ENCODE data around the gene SECISBP2L.

The SECISBP2L gene

GRCh38 chr15:49088996-49089395, 42.8 kb upstream of the SECISBP2L start:
- ATAC-seq (ENCODE audit: insufficient read depth, low read depth) (no peak), DNase-seq (no peak)
- no peaks in the 10 kb centered on the region for H3K4me1 ChIP-seq (ENCODE audit: insufficient read depth, low read length)
- H3K4me2 ChIP-seq (ENCODE audit: insufficient read depth, low read length): no peak overlapping the region
- no peaks in the 10 kb centered on the region for H4K20me1 ChIP-seq (ENCODE audit: insufficient read depth, low read length)
- H3K9me3 ChIP-seq (ENCODE audit: insufficient read depth, low read length, severe bottlenecking): no peaks in the 10 kb centered on the region
- H3K79me2 ChIP-seq (ENCODE audit: insufficient read depth, low read length): no peaks in the 10 kb centered on the region
- H3K27me3 ChIP-seq (ENCODE audit: insufficient read depth, low read length, poor library complexity): no peaks in the 10 kb centered on the region
- H2AFZ ChIP-seq (ENCODE audit: low read depth, low read length): no peak overlapping the region
- no peak for TF ChIP-seq EZH2 (IDR thresholded peaks at IDR 0.05; ENCODE audit: borderline replicate concordance, low read depth, low read length, severe bottlenecking)
- no peak for TF ChIP-seq CTCF (IDR thresholded peaks at IDR 0.05; ENCODE audit: borderline replicate concordance, extremely low read depth, low read length, poor library complexity, severe bottlenecking)
- no peak overlapping the region for H3K9ac ChIP-seq (ENCODE audit: low read depth, low read length)
- H3K36me3 ChIP-seq (ENCODE audit: insufficient read depth, low read length): no peaks in the 10 kb centered on the region
- H3K27ac ChIP-seq (ENCODE audit: low read length): no peak overlapping the region
- no peak overlapping the region for H3K4me3 ChIP-seq (ENCODE audit: low read depth in 1 of 2, low read length in 2 of 2)

GRCh38 chr15:49085696-49086459, 39.6 kb upstream of the SECISBP2L start:
- Histone ChIP-seq H2AFZ (ENCODE audit: low read depth, low read length) (no peak overlapping the region), H3K9ac (ENCODE audit: low read depth, low read length) (no peak overlapping the region), H3K27me3 (ENCODE audit: insufficient read depth, low read length, poor library complexity) (no peaks in the 10 kb centered on the region), H3K36me3 (ENCODE audit: insufficient read depth, low read length) (no peaks in the 10 kb centered on the region), H3K9me3 (ENCODE audit: insufficient read depth, low read length, severe bottlenecking) (no peaks in the 10 kb centered on the region), H3K4me3 (ENCODE audit: low read depth in 1 of 2, low read length in 2 of 2) (no peak overlapping the region), H4K20me1 (ENCODE audit: insufficient read depth, low read length) (no peaks in the 10 kb centered on the region), H3K4me2 (ENCODE audit: insufficient read depth, low read length) (no peak overlapping the region), H3K4me1 (ENCODE audit: insufficient read depth, low read length) (no peaks in the 10 kb centered on the region), H3K27ac (ENCODE audit: low read length) (no peak overlapping the region), H3K79me2 (ENCODE audit: insufficient read depth, low read length) (no peaks in the 10 kb centered on the region)
- TF ChIP-seq CTCF (IDR thresholded peaks at IDR 0.05; ENCODE audit: borderline replicate concordance, extremely low read depth, low read length, poor library complexity, severe bottlenecking) (no peak), EZH2 (IDR thresholded peaks at IDR 0.05; ENCODE audit: borderline replicate concordance, low read depth, low read length, severe bottlenecking) (no peak)
- no peak for ATAC-seq (ENCODE audit: insufficient read depth, low read depth)
- DNase-seq: no peak

GRCh38 chr15:49084285-49084570, 38.0 kb upstream of the SECISBP2L start:
- no peak overlapping the region for H3K4me3 ChIP-seq (ENCODE audit: low read depth in 1 of 2, low read length in 2 of 2)
- H3K27ac ChIP-seq (ENCODE audit: low read length): no peak overlapping the region
- no peaks in the 10 kb centered on the region for H4K20me1 ChIP-seq (ENCODE audit: insufficient read depth, low read length)
- no peak overlapping the region for H3K4me2 ChIP-seq (ENCODE audit: insufficient read depth, low read length)
- H3K36me3 ChIP-seq (ENCODE audit: insufficient read depth, low read length): no peaks in the 10 kb centered on the region
- H3K79me2 ChIP-seq (ENCODE audit: insufficient read depth, low read length): no peaks in the 10 kb centered on the region
- H3K9me3 ChIP-seq (ENCODE audit: insufficient read depth, low read length, severe bottlenecking): no peaks in the 10 kb centered on the region
- TF ChIP-seq EZH2 (IDR thresholded peaks at IDR 0.05; ENCODE audit: borderline replicate concordance, low read depth, low read length, severe bottlenecking) (no peak), CTCF (IDR thresholded peaks at IDR 0.05; ENCODE audit: borderline replicate concordance, extremely low read depth, low read length, poor library complexity, severe bottlenecking) (no peak)
- DNase-seq (no peak), ATAC-seq (ENCODE audit: insufficient read depth, low read depth) (no peak)
- H3K27me3 ChIP-seq (ENCODE audit: insufficient read depth, low read length, poor library complexity): no peaks in the 10 kb centered on the region
- H2AFZ ChIP-seq (ENCODE audit: low read depth, low read length): no peak overlapping the region
- H3K4me1 ChIP-seq (ENCODE audit: insufficient read depth, low read length): no peaks in the 10 kb centered on the region
- H3K9ac ChIP-seq (ENCODE audit: low read depth, low read length): no peak overlapping the region
